Fibroblast of pulmonary artery (primary cell): ENCODE results near the gene WWOX.

Experiments
- DNase-seq: peaks from one replicate; pipeline ENCODE4 v3.0.0-alpha.2; 2010; ENCODE audit warnings: low read depth
- H3K4me3 ChIP-seq: replicated peaks from 2 replicates; pipeline ENCODE4 v1.5.1; 2011; ENCODE audit warnings: low read depth, mild to moderate bottlenecking, control low read depth, low read length, moderate library complexity
- CTCF ChIP-seq: IDR thresholded peaks from 2 replicates; pipeline ENCODE4 v1.5.1; 2011; ENCODE audit warnings: mild to moderate bottlenecking, control low read depth, low read length, inconsistent platforms; ENCODE audit errors: missing control alignments

Gene WWOX

GRCh38 chr16:78216166-78216745, 116.8 kb downstream of the WWOX start:
- no peak for TF ChIP-seq CTCF
- no peak for DNase-seq
- H3K4me3 ChIP-seq: no peak overlapping the region

GRCh38 chr16:78217276-78217675, 117.8 kb downstream of the WWOX start:
- H3K4me3 ChIP-seq: no peak overlapping the region
- no peak for DNase-seq
- TF ChIP-seq CTCF: no peak

- TF ChIP-seq CTCF: no peak
- no peak for DNase-seq
- H3K4me3 ChIP-seq: no peak overlapping the region
Observed at GRCh38 chr16:78218279-78218678, 118.8 kb downstream of the WWOX start.

GRCh38 chr16:78218856-78219651, 119.6 kb downstream of the WWOX start:
- DNase-seq: no peak

GRCh38 chr16:78220571-78220970, 121.1 kb downstream of the WWOX start:
- DNase-seq: no peak

More at GRCh38 chr16:78218856-78219651, 119.6 kb downstream of the WWOX start:
- TF ChIP-seq CTCF: no peak
- H3K4me3 ChIP-seq: no peak overlapping the region

GRCh38 chr16:78221892-78222291, 122.4 kb downstream of the WWOX start:
- DNase-seq: no peak
- no peak overlapping the region for H3K4me3 ChIP-seq
- no peak for TF ChIP-seq CTCF

More at GRCh38 chr16:78220571-78220970, 121.1 kb downstream of the WWOX start:
- H3K4me3 ChIP-seq: no peak overlapping the region
- TF ChIP-seq CTCF: no peak
